Large intestine (tissue), 3 donors: Measurements from ENCODE around the gene ARID3C. TPM values are rescaled to one million over a fixed set of nuclear protein-coding genes. Genes with fewer than 3 reads are reported as not detected.
A peak's percentile ranks its signal among the peaks of the same experiment; 100 is the strongest.

Experiments used
- DNase-seq, 2 donors: peaks; one replicate each; pipeline versions ENCODE4 v3.0.0 to v3.0.0-alpha.2; 2013
- H3K27ac ChIP-seq: one replicate; pipeline ENCODE4 v1.5.1; 2013; ENCODE audit warnings: low read length
- H3K27me3 ChIP-seq: 2 replicates; pipeline ENCODE4 v1.6.1; 2013; ENCODE audit warnings: low read length; ENCODE audit not compliant: control insufficient read depth, insufficient read depth
- H3K36me3 ChIP-seq: 2 replicates; pipeline ENCODE4 v1.6.1; 2013; ENCODE audit warnings: low read length; ENCODE audit not compliant: control insufficient read depth, insufficient read depth
- H3K4me1 ChIP-seq: one replicate; pipeline ENCODE4 v1.6.1; 2013; ENCODE audit warnings: low read length; ENCODE audit not compliant: control insufficient read depth, insufficient read depth
- H3K4me3 ChIP-seq: one replicate; pipeline ENCODE4 v1.5.1; 2013; ENCODE audit warnings: low read length
- H3K9me3 ChIP-seq: one replicate; pipeline ENCODE4 v1.6.1; 2013; ENCODE audit warnings: mild to moderate bottlenecking, low read depth, low read length, moderate library complexity; ENCODE audit not compliant: control insufficient read depth
- WGBS: methylation state at CpG from one replicate; pipeline ENCODE4 v1.1.5; 2013; ENCODE audit warnings: low lambda C conversion rate; ENCODE audit not compliant: insufficient coverage; 5-methylcytosine and 5-hydroxymethylcytosine counted together
- polyA plus RNA-seq: library from polyadenylated mRNA; unstranded; fragments of 120-200 nt; gene quantifications from one replicate; pipeline ENCODE4 v1.2.1, GENCODE V29; 2013

Gene ARID3C
- polyA plus RNA-seq, 1 donor, result 0.12 TPM

GRCh38 chr9:34575862-34576596 lies 52.8 kb downstream of the ARID3C start:
- peaks cover 15% of the 10 kb centered on the region for H3K4me1 ChIP-seq
- peak overlapping the region; percentile 30 for H3K27ac ChIP-seq
- WGBS, result no CpG with 5 or more reads among the region's 21 CpGs
- no peak for DNase-seq
- peaks cover 2% of the 10 kb centered on the region for H3K9me3 ChIP-seq
- H3K36me3 ChIP-seq, result no peaks in the 10 kb centered on the region
- no peak overlapping the region for H3K4me3 ChIP-seq
- H3K27me3 ChIP-seq, result peaks cover 71% of the 10 kb centered on the region

GRCh38 chr9:34575241-34575640 lies 53.6 kb downstream of the ARID3C start:
- DNase-seq, result no peak
- Histone ChIP-seq H3K36me3 (no peaks in the 10 kb centered on the region), H3K27me3 (peaks cover 68% of the 10 kb centered on the region), H3K4me1 (peaks cover 15% of the 10 kb centered on the region), H3K9me3 (peaks cover 2% of the 10 kb centered on the region), H3K27ac (no peak overlapping the region), H3K4me3 (no peak overlapping the region)
- no CpG with 5 or more reads among the region's 8 CpGs for WGBS

- no CpG with 5 or more reads among the region's 12 CpGs for WGBS
- H3K4me1 ChIP-seq, result peaks cover 19% of the 10 kb centered on the region
- no peaks in the 10 kb centered on the region for H3K36me3 ChIP-seq
- DNase-seq, result no peak
- no peak overlapping the region for H3K4me3 ChIP-seq
- peaks cover 2% of the 10 kb centered on the region for H3K9me3 ChIP-seq
- H3K27ac ChIP-seq, result no peak overlapping the region
- H3K27me3 ChIP-seq, result peaks cover 66% of the 10 kb centered on the region
Measured at GRCh38 chr9:34574571-34574970, 54.3 kb downstream of the ARID3C start.

- DNase-seq, result no peak
- H3K4me1 ChIP-seq, result peaks cover 19% of the 10 kb centered on the region
Measured at GRCh38 chr9:34573599-34574325, 55.1 kb downstream of the ARID3C start.

GRCh38 chr9:34572628-34573027 lies 56.2 kb downstream of the ARID3C start:
- Histone ChIP-seq H3K27ac (no peak overlapping the region), H3K4me1 (peaks cover 19% of the 10 kb centered on the region), H3K36me3 (no peaks in the 10 kb centered on the region), H3K27me3 (peaks cover 68% of the 10 kb centered on the region), H3K9me3 (peaks cover 2% of the 10 kb centered on the region), H3K4me3 (no peak overlapping the region)
- WGBS, result no CpG with 5 or more reads among the region's 6 CpGs
- DNase-seq, result no peak

More at GRCh38 chr9:34573599-34574325, 55.1 kb downstream of the ARID3C start:
- H3K36me3 ChIP-seq, result no peaks in the 10 kb centered on the region
- H3K4me3 ChIP-seq, result no peak overlapping the region
- H3K27me3 ChIP-seq, result peaks cover 65% of the 10 kb centered on the region
- H3K9me3 ChIP-seq, result peaks cover 2% of the 10 kb centered on the region
- H3K27ac ChIP-seq, result no peak overlapping the region
- WGBS, result no CpG with 5 or more reads among the region's 17 CpGs

GRCh38 chr9:34572092-34572491 lies 56.8 kb downstream of the ARID3C start:
- Histone ChIP-seq H3K27me3 (peaks cover 68% of the 10 kb centered on the region), H3K36me3 (no peaks in the 10 kb centered on the region), H3K4me3 (no peak overlapping the region), H3K4me1 (peaks cover 16% of the 10 kb centered on the region), H3K27ac (no peak overlapping the region), H3K9me3 (peaks cover 2% of the 10 kb centered on the region)
- DNase-seq, result no peak

GRCh38 chr9:34571481-34571810 lies 57.4 kb downstream of the ARID3C start:
- H3K4me1 ChIP-seq, result peaks cover 12% of the 10 kb centered on the region
- H3K27ac ChIP-seq, result no peak overlapping the region
- no CpG with 5 or more reads among the region's 12 CpGs for WGBS
- H3K9me3 ChIP-seq, result peaks cover 2% of the 10 kb centered on the region
- peaks cover 67% of the 10 kb centered on the region for H3K27me3 ChIP-seq
- DNase-seq, result no peak
- H3K36me3 ChIP-seq, result no peaks in the 10 kb centered on the region
- no peak overlapping the region for H3K4me3 ChIP-seq

Other genes starting within 250 kb of the ARID3C start
- gene FAM219A, start 170.5 kb downstream of the ARID3C start, polyA plus RNA-seq, result 8.6 TPM
- 0.24 TPM for gene DNAI1, start 170.3 kb downstream of the ARID3C start, polyA plus RNA-seq
- 10.6 TPM for gene ENHO, start 106.1 kb downstream of the ARID3C start, polyA plus RNA-seq
- 15.9 TPM for gene CNTFR, start 39.3 kb downstream of the ARID3C start, polyA plus RNA-seq
- 34.8 TPM for gene RPP25L, start 17.0 kb downstream of the ARID3C start, polyA plus RNA-seq
- gene DCTN3, start 8.6 kb downstream of the ARID3C start, polyA plus RNA-seq, result 67.2 TPM
- 79.9 TPM for gene SIGMAR1, start 8.7 kb upstream of the ARID3C start, polyA plus RNA-seq
- gene GALT, start 17.6 kb upstream of the ARID3C start, polyA plus RNA-seq, result 83.9 TPM
- gene IL11RA, start 23.1 kb upstream of the ARID3C start, polyA plus RNA-seq, result 60.9 TPM
- gene CCL27, start 33.6 kb upstream of the ARID3C start, polyA plus RNA-seq, result 0.18 TPM
- 3.9 TPM for gene CCL19, start 62.2 kb upstream of the ARID3C start, polyA plus RNA-seq
- 60.4 TPM for gene CCL21, start 81.1 kb upstream of the ARID3C start, polyA plus RNA-seq